HepG2 (cell line): ENCODE measurements around the gene APCDD1L. TPM values are rescaled to one million over a fixed set of nuclear protein-coding genes. Genes with fewer than 3 reads are reported as not detected.

Experiments
- BHLHE40 ChIP-seq: IDR thresholded peaks from 2 replicates; pipeline ENCODE4 v1.6.1; 2011; ENCODE audit warnings: low read length, improper control_type of control experiment
- FOXP1 ChIP-seq, 2 experiments: fragments of 450-650 bp in 1 of 2; IDR thresholded peaks; 2 replicates each; pipeline ENCODE4 v1.6.1; 2017 to 2018; ENCODE audit warnings: antibody characterized with exemption in 1 of 2
- GATAD1 ChIP-seq: IDR thresholded peaks from 2 replicates; pipeline ENCODE4 v1.6.1; 2016; ENCODE audit warnings: missing genetic modification reagents, missing compliant biosample characterization
- KLF9 ChIP-seq: IDR thresholded peaks from 2 replicates; pipeline ENCODE4 v1.6.1; 2016; ENCODE audit warnings: low read depth
- MEIS1 ChIP-seq: sonication (generic); formaldehyde crosslinking; IDR thresholded peaks from 2 replicates; pipeline ENCODE4 v1.9.0; 2021; ENCODE audit warnings: mild to moderate bottlenecking, missing genetic modification reagents, moderate library complexity, borderline replicate concordance
- STAG1 ChIP-seq: sonication (generic); formaldehyde crosslinking; IDR thresholded peaks from 2 replicates; pipeline ENCODE4 v1.4.0; 2020; ENCODE audit warnings: missing genetic modification reagents
- THAP9 ChIP-seq: sonication (generic); formaldehyde crosslinking; IDR thresholded peaks from 2 replicates; pipeline ENCODE4; 2020; ENCODE audit warnings: missing genetic modification reagents, mild to moderate bottlenecking, borderline replicate concordance
- ZMYM4 ChIP-seq: sonication (generic); formaldehyde crosslinking; IDR thresholded peaks from 2 replicates; pipeline ENCODE4 v1.8.1; 2023; ENCODE audit warnings: mild to moderate bottlenecking, missing genetic modification reagents
- ZNF18 ChIP-seq: sonication (generic); formaldehyde crosslinking; IDR thresholded peaks from 2 replicates; pipeline ENCODE4 v1.8.0; 2022; ENCODE audit warnings: mild to moderate bottlenecking, missing genetic modification reagents; ENCODE audit not compliant: insufficient replicate concordance
- ZNF775 ChIP-seq: sonication (generic); formaldehyde crosslinking; IDR thresholded peaks from 2 replicates; pipeline ENCODE4 v1.4.0; 2020; ENCODE audit warnings: missing genetic modification reagents, mild to moderate bottlenecking, moderate library complexity, borderline replicate concordance
- polyA plus RNA-seq, 8 experiments: library from polyadenylated mRNA; depleted of rRNA in 3 of 8; stranded (reverse) in 7 of 8; unstranded in 1 of 8; fragments of >200 nt; fragmentation: Illumina TruSeq in 4 of 8; extraction: Trizol in 4 of 8; gene quantifications; 2 replicates each; pipeline versions ENCODE4 v1.2.1 to v1.2.3, GENCODE V29; 2011 to 2016; ENCODE audit warnings: low read depth in 4 of 8, missing spikeins in 1 of 8, mixed read lengths in 1 of 8; ENCODE audit not compliant: insufficient read depth in 1 of 8
- total RNA-seq, 5 experiments: library from RNA; depleted of rRNA; stranded (reverse); fragments of >200 nt; fragmentation: Illumina TruSeq; extraction: Trizol; gene quantifications; 2 replicates each; pipeline ENCODE4 v1.2.3, GENCODE V29; 2016; ENCODE audit warnings: low read depth in 1 of 5
- TF ChIP-seq, protein P1 (sequence below): sonication (generic); formaldehyde crosslinking; IDR thresholded peaks from 2 replicates; pipeline ENCODE4 v1.5.1; 2020; ENCODE audit warnings: mild to moderate bottlenecking, missing genetic modification reagents, moderate library complexity
- TF ChIP-seq, protein P2 (sequence below): sonication (generic); formaldehyde crosslinking; IDR thresholded peaks from 2 replicates; pipeline ENCODE4 v1.4.0; 2020; ENCODE audit warnings: mild to moderate bottlenecking, missing genetic modification reagents

APCDD1L gene
- total and polyA plus RNA-seq, 2 of the 13 experiments (the other 11 are each of a cell fraction or from before 2014, with no cell fraction given), result not detected

DNA sequence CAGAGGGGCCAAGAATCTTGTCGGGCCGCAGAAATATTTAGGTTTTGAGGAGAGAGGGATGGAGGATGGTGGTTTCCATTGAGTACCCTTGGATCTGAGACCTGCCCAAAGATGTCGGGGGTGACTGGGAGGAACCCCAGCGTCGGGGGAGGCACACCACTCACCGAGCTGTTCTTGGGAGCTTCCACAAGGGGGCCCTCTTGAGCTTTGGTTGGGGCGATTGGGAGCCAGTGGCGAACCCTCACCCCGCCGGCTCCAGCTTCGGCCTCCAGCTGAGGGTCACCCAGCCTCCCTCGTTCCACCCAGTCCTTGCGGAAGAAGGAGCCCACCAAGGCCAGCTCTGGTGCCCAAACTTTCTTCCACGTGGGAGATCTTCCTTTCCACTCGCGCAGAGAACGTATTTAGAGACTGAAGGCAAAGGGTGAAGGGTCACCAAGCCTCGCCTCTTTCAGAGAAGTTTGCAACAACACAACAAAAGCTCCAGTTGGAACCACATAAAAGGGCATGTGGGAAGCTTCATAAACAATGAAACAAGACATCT, 33.6 kb downstream of the APCDD1L start (continued):
- TF ChIP-seq ZNF18 (CRISPR knock-in tag), result no peak
- TF ChIP-seq MEIS1 (CRISPR knock-in tag), result no peak
- no peak for TF ChIP-seq ZNF775
- TF ChIP-seq, protein P1, sequence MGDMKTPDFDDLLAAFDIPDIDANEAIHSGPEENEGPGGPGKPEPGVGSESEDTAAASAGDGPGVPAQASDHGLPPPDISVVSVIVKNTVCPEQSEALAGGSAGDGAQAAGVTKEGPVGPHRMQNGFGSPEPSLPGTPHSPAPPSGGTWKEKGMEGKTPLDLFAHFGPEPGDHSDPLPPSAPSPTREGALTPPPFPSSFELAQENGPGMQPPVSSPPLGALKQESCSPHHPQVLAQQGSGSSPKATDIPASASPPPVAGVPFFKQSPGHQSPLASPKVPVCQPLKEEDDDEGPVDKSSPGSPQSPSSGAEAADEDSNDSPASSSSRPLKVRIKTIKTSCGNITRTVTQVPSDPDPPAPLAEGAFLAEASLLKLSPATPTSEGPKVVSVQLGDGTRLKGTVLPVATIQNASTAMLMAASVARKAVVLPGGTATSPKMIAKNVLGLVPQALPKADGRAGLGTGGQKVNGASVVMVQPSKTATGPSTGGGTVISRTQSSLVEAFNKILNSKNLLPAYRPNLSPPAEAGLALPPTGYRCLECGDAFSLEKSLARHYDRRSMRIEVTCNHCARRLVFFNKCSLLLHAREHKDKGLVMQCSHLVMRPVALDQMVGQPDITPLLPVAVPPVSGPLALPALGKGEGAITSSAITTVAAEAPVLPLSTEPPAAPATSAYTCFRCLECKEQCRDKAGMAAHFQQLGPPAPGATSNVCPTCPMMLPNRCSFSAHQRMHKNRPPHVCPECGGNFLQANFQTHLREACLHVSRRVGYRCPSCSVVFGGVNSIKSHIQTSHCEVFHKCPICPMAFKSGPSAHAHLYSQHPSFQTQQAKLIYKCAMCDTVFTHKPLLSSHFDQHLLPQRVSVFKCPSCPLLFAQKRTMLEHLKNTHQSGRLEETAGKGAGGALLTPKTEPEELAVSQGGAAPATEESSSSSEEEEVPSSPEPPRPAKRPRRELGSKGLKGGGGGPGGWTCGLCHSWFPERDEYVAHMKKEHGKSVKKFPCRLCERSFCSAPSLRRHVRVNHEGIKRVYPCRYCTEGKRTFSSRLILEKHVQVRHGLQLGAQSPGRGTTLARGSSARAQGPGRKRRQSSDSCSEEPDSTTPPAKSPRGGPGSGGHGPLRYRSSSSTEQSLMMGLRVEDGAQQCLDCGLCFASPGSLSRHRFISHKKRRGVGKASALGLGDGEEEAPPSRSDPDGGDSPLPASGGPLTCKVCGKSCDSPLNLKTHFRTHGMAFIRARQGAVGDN (CRISPR knock-in tag), result peak; percentile 24; the same call in 1 of the 2 replicates
- TF ChIP-seq STAG1 (CRISPR knock-in tag), result peak; percentile 84
- TF ChIP-seq THAP9 (CRISPR knock-in tag), result no peak
- TF ChIP-seq BHLHE40, result no peak
- no peak for TF ChIP-seq FOXP1 (IDR thresholded peaks at IDR 0.05)
- TF ChIP-seq FOXP1 (CRISPR knock-in tag; IDR thresholded peaks at IDR 0.05), result no peak
- no peak for TF ChIP-seq ZMYM4 (CRISPR knock-in tag)
- 0 out of 2 replicates have a peak, but pooled peaks have one; percentile 19 for TF ChIP-seq GATAD1 (CRISPR knock-in tag)
- TF ChIP-seq, protein P2, sequence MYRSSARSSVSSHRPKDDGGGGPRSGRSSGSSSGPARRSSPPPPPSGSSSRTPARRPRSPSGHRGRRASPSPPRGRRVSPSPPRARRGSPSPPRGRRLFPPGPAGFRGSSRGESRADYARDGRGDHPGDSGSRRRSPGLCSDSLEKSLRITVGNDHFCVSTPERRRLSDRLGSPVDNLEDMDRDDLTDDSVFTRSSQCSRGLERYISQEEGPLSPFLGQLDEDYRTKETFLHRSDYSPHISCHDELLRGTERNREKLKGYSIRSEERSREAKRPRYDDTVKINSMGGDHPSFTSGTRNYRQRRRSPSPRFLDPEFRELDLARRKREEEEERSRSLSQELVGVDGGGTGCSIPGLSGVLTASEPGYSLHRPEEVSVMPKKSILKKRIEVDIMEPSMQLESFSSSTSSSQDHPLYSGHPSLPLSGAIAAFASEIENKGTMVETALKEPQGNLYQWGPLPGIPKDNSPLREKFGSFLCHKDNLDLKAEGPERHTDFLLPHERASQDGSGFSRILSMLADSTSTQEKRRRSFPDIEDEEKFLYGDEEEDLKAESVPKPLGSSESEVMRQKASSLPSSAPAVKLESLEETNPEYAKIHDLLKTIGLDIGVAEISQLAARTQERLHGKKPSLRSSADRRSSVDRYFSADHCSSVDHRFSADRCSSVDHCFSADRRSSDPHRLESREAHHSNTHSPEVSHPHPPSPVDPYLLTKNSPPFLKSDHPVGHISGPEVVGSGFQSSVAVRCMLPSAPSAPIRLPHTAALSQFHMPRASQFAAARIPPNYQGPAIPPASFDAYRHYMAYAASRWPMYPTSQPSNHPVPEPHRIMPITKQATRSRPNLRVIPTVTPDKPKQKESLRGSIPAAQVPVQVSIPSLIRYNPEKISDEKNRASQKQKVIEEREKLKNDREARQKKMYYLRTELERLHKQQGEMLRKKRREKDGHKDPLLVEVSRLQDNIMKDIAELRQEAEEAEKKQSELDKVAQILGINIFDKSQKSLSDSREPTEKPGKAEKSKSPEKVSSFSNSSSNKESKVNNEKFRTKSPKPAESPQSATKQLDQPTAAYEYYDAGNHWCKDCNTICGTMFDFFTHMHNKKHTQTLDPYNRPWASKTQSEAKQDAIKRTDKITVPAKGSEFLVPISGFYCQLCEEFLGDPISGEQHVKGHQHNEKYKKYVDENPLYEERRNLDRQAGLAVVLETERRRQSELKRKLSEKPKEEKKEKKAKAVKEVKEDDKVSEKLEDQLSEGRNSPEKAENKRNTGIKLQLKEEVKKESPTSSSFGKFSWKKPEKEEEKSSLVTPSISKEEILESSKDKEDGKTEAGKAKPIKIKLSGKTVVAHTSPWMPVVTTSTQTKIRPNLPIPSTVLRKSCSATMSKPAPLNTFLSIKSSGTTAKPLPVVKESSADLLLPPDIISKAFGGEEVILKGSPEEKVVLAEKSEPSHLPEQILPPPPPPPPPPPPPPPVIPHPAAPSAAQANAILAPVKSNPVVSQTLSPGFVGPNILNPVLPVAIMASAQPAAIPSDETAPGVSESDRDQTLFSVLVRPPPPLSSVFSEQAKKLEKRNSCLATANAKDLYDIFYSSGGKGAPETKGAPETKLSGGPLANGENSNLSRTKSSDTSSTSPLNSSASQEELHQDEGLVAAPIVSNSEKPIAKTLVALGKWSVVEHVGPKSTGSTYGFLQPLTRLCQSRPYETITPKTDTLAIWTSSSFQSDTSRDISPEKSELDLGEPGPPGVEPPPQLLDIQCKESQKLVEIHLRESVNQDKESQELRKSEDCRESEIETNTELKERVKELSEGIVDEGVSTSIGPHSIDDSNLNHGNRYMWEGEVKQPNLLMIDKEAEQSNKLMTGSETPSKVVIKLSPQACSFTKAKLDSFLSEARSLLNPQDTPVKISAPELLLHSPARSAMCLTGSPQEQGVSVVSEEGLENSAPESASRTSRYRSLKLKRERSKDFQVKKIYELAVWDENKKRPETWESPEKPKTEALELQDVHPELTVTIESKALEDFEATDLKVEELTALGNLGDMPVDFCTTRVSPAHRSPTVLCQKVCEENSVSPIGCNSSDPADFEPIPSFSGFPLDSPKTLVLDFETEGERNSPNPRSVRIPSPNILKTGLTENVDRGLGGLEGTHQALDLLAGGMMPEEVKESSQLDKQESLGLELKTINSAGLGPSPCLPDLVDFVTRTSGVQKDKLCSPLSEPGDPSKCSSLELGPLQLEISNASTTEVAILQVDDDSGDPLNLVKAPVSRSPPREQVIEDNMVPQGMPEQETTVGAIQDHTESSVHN, result no peak
- no peak for TF ChIP-seq KLF9 (CRISPR knock-in tag)
